HL-60 (cell line): Measurements from ENCODE around the gene ADAM15.

Experiments
- DNase-seq, 2 experiments: peaks; one replicate each; pipeline ENCODE4 v3.0.0-alpha.2; 2010 to 2020; ENCODE audit warnings: low read depth in 1 of 2, low spot score in 1 of 2
- H3K27ac ChIP-seq: fragments of 250-450 bp; sonication (Bioruptor Pico); replicated peaks from 2 replicates; pipeline ENCODE4 v1.5.1; 2020; ENCODE audit warnings: mild to moderate bottlenecking, moderate library complexity
- H3K27me3 ChIP-seq: fragments of 250-450 bp; sonication (Bioruptor Pico); 2 replicates; pipeline ENCODE4 v1.5.1; 2021; ENCODE audit warnings: mild to moderate bottlenecking, moderate library complexity; ENCODE audit not compliant: insufficient read depth, poor library complexity, severe bottlenecking
- H3K4me3 ChIP-seq: replicated peaks from 2 replicates; pipeline ENCODE4 v1.5.1; 2011; ENCODE audit warnings: mild to moderate bottlenecking, control low read depth, low read length; ENCODE audit not compliant: insufficient read depth
- CTCF ChIP-seq: IDR thresholded peaks from one replicate; pipeline ENCODE4 v1.5.1; 2011; ENCODE audit warnings: low read length, control low read depth, inconsistent platforms; ENCODE audit not compliant: insufficient read depth
- GABPA ChIP-seq: IDR thresholded peaks from 2 replicates; pipeline ENCODE4 v1.6.1; 2012; ENCODE audit warnings: low read depth
- POLR2AphosphoS5 ChIP-seq: IDR thresholded peaks from 2 replicates; pipeline ENCODE4 v1.6.1; 2012; ENCODE audit warnings: low read depth
- REST ChIP-seq: IDR thresholded peaks from 2 replicates; pipeline ENCODE4 v1.6.1; 2012; ENCODE audit warnings: low read depth; ENCODE audit not compliant: insufficient replicate concordance
- SPI1 ChIP-seq: IDR thresholded peaks from 2 replicates; pipeline ENCODE4 v1.6.1; 2012; ENCODE audit warnings: low read depth, mild to moderate bottlenecking, borderline replicate concordance

The ADAM15 gene

GRCh38 chr1:155044812-155045657 lies 6.1 kb upstream of the ADAM15 start:
- no peak overlapping the region for H3K27ac ChIP-seq
- peak; percentile 64 to 76 for DNase-seq
- TF ChIP-seq REST (no peak), GABPA (no peak), POLR2AphosphoS5 (no peak), CTCF (peak; percentile 74), SPI1 (no peak)
- H3K4me3 ChIP-seq: no peak overlapping the region
- no peaks in the 10 kb centered on the region for H3K27me3 ChIP-seq

GRCh38 chr1:155048449-155049334 lies 2.4 kb upstream of the ADAM15 start:
- H3K27me3 ChIP-seq: no peaks in the 10 kb centered on the region

More at GRCh38 chr1:155048449-155049334, 2.4 kb upstream of the ADAM15 start:
- TF ChIP-seq CTCF: no peak
- no peak for TF ChIP-seq REST
- no peak for TF ChIP-seq GABPA
- TF ChIP-seq SPI1: no peak
- TF ChIP-seq POLR2AphosphoS5: no peak
- no peak for DNase-seq
- Histone ChIP-seq H3K4me3 (no peak overlapping the region), H3K27ac (no peak overlapping the region)
